Ammon's horn (tissue), 1 donor: ENCODE results near the gene GNB1L.

ENCODE experiments used
- DNase-seq: peaks from one replicate; pipeline ENCODE4 v3.0.0-alpha.2; 2016; ENCODE audit warnings: low spot score

Gene GNB1L

DNA sequence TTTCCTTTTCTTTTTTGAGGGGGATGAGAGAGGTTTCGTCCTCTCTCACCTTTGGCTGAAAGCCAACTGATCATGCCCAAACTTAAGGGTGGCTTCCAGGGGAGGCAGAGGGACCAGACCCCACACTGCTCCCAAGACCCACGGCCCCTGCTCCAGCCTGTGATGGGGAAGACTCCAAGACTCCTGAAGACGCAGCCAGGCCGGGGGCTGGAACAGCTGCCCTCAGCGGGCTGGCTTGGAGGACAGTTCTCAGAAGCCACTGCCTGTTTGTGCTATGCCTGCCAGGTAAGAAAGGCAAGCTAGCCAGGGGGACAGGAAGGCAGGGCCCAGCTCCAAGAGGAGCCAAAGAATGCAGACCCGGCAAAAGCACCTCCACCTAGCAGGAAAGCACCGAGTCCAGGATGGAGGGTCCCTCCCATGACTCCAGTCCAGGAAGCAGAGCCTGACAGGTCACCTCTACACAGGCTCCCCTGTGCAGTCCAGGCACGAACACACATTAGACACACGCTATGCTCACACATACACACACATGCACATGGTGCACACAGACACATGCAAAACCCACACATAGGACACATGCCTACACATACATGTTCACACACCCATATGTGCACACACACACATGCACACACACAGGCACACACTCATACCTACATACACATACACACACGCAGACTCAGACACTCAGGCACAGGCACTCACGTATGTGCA lies 31.3 kb downstream of the GNB1L start:
- no peak for DNase-seq

DNA sequence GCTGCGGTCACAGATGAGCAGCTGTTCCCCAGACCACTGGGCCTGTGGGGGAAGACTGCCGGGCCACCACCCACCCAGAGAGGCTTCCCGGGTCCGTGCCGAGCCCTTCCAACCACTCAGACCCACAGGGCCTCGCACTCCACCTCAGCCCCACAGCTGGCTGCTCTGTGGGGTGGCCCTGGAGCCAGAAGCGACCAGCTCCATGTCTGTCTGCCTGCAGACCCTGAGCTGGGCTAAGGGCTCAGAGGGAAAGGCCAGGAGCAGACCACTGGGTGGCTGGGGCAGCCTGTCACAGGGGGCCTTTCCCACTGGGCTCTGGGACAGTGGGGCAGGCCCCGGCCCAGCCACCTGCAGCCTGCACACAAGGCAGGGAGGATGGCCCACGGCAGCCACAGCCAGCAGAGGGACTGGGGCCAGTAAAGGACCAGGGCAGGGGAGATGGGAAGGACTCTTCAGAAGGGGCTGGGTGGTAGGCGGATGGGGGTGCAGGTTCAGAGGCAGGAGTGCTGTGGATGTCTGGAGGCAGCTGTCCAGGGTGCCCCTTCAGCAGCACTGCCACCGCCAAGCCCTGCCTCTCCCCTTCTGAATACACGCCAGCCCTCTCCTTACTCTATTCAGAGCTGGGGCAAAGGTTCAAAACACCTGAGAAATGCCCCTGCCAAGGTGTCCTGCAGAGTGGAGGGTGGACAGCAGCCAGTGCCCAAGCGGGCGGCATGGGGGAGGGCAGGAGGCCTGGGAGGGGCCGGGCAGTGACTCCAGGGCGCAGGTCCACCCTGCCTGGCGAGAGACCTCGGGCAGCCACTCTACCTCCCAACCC lies 32.2 kb downstream of the GNB1L start:
- DNase-seq = no peak

GRCh38 chr22:19821523-19822300 lies 33.0 kb downstream of the GNB1L start:
- DNase-seq = no peak

- no peak for DNase-seq
Observed at GRCh38 chr22:19820880-19821522, 33.7 kb downstream of the GNB1L start.

DNA sequence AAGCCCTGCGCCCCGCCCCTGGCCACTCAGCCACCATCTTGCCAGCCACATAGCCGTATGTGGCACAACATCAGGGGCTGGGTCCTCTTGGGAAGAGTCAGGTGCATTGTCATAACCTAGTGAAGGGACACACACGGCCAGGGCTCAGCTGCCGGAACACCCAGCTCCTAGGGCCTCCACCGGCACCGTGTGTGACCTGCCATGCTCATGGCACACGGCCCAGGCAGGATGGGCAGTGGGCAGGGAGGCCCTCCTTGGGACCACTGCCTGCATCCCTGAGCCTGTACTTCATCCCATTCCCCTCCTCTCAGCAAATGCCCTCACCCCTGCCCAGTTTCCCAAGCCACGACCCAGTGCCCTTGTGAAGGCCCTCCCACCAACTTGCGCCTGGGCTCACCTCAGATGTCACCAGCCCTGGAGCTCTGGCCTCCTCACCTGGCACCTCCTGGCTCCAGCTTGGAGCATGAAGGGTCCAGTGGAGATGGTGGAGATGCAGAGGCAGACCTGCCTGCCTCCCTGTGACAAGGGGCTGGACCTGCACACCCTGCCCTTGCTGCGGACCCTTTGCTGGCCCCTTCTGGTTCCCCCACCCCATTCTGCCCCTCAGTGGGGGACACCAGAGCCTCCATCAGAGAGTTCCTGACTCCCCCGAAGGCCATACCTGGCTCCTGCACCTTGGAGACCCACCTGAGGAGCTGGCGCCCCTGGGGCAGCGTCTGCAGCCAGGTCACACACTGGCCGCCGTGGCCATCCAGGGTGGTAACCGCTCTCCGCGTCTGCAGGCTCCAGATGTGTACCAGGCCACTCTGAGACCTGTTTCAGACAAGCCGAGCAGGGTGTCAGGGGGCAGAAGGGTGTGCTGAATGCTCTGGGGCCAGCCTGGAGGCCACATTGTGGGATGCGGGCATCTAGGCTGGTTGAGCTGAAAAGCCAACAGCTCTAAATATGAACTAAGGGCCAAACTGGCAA lies 34.5 kb downstream of the GNB1L start:
- no peak for DNase-seq

DNA sequence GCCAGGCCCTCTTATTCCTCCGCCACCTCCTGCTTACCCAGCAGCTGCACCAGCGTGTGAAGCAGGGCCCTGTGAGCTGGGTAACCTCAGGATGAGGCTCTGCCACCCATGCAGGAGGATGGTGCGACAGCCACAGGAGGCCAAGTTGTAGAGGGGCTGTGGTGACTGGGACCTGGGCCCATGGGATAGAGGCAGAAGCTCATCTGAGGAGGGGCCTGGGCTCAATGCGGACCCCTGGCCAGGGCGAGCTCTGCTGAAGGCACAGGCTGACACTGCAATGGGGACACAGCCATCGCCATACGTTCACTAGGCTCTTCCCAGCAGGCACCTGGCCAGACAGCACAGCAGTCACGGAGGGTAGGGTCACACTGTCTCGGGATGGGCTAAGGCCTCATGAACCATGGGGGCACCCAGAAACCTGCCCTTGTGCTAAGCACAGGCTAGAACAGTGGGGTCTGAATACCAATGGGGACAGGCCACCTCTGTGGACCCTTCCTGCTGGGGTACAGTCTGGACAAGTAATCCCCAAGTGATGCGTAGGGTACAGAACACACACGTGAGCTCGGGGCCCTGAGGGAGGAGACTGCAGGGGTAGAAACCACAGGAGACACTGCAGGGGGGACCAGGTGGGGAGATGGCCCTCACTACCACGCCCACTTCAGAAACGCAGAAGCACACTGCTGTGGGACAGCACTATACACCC lies 35.3 kb downstream of the GNB1L start:
- DNase-seq = no peak

DNA sequence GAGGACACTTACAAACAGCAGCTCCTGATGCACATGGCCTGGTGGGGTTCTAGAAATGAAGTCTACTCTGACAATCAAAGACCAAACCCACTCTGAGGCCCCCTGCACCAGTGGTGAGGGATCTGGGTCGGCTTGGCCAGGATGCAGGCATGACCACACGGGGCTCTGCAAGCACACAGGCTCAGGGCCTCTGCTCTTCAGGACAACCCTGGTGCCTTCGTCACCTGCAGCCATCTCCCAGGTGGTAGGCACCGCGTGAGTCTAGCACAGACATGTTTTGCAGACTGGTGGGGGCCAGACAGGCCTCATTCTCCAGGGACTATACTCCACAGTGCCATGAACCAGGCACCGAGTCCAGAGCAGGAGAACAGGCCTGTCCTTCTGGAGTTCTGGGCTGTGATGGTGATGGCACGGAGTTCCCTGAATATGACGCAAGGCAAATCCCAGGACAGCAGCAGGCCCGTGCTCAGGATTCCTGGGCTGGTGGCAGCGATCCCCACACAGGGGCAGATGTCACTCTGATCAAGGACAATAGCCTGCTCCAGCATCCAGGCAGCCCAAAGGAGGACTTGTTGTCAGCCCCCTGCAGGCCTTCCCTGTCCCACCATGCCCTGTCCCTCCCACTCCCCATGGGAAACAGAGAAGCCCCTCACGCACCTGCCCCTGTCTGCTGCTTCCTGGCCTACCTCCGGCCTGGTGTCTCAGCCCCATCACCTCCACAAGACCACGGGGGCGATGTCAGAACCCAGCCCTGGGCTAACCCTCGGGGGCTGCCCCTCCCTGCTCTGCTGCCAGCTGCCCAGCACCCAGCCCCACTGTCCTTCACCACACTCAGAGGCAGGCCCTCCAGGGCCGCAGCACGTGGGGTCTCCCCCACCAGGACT lies 36.1 kb downstream of the GNB1L start:
- no peak for DNase-seq

- no peak for DNase-seq
Observed at GRCh38 chr22:19816372-19817119, 38.1 kb downstream of the GNB1L start.

DNA sequence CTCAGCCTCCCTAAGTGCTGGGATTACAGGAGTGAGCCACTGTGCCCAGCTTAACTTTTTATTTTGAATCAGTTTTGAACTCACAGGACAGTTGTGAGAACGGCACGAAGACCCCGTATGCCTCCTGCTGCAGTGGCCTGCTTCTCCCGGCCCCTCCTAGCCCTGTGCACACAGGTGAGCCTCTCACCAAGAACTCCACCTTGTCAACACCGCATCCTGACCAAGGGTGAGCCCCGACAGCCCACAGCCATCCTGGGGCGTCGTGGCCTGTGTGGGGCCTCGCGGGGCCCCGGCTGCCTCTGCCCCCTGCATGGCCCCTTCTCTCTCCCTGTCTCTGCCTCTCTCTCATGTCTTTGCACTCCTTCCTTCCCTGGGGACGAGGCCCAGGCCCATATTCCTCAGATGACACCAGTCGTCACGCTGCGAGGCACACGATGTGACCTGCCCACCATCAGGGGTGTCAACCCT lies 38.8 kb downstream of the GNB1L start:
- DNase-seq = no peak

DNA sequence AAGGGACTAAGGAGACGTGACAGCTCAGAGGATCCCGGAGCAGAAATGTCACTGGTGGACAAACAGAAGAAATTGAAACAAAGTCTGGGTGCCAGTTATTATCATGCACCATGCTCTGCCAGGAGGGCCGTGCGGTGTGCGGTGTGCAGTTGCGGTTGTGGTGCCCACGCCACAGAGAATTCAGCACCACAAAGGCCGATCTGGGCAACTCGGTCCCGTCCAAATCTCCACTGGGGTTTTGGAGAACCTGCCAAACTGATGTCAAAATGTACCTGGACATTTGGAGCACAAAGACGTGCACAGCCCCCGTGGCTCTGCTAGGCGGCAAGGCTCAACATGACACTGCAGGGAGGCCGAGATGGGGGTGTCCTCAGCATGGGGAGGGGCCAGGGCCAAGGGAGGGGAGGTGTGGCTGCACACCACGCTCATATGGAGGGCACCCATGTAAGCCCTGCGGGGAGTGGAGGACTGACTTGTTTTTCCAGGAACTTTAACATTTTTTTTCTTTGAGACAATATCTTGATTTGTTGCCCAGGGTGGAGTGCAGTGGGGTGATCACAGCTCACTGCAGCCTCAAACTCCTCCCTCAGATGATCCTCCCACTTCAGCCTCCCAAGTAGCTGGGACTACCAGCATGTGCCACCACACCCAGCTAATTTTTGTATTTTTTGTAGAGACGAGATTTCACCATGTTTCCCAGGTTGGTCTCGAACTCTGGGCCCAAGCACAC lies 39.4 kb downstream of the GNB1L start:
- no peak for DNase-seq

DNA sequence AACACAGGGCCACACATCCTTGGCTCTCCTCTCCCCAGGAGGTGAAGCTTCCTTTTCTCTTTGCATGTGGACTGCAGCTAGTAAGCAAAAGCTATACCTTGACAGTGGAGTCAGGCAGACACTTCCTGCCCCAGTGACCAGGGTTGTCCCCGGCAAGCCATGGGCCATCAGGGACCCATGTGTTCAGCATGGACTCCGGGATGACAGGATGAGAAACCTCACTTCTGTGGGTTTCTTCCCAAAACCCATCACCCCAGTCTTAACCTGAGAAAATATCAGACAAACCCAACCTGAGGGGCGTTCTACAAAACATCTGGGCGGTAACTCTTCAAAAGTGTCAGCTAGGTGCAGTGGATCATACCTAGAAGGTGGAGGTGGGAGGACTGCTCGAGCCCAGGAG lies 40.2 kb downstream of the GNB1L start:
- no peak for DNase-seq

DNA sequence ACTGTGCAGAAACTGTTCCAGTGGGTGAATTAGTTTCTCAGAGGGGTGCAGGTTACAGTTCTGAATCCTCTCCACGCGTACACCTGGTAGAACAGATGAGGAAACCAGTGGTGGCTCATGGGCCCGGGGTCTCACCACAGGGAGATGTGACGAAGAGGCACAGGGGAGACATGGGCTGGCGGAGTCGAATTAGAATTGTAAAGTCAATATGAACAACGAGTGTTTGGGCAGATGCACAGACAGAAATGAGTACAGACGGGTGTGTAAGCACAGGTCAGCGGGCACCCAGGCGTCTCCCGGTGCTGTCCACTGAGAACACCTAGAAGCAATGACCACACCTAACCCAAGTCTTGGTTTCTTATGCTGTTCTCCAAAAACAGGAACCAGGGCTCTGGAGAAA lies 41.8 kb downstream of the GNB1L start:
- DNase-seq = no peak

DNA sequence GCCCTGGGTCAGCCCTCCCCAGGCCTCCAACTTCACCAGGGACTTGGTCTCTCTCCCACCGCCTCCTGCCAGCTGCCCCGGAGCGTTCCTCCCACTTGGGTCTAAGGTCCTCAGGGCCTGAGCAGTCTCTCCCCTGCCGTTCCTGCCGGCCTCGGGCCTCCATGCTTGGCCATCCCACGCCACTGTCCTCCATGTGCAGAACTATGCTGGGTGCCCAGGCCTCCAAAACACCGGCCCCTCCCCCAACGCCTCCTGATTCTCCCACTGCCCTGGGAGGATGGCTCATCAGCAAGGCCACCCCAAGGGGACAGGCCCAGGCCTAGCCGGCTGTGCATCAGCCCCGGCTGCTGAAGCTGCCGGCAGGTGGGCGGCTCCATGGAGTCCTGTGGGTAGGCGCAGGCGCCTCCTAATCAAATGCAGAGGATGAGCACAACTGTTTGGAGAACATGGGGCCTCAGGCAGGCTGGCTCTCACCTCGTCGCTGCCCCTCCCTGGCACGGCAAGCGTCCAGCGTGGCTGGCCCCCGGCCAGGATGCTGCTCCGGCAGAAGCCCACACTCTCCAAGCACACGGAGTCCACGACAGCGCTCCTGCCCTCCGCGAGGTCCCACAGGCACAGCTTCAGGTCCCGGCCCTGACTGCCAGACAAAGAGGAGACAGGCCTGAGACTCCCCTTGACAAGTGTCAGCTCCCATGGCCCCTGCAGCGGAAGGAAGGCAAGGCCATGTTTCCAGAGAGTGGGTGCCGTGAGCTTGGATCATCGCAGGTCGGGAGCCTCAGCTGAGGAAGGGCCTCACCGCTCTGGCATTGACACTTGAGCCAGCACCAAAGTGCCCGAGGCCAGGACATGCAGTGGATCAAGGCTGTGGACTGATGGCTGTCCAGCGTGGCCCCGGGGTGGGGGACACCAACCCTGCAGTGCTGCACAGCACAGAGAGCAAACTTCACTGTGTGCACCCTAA lies 42.6 kb downstream of the GNB1L start:
- DNase-seq = no peak

DNA sequence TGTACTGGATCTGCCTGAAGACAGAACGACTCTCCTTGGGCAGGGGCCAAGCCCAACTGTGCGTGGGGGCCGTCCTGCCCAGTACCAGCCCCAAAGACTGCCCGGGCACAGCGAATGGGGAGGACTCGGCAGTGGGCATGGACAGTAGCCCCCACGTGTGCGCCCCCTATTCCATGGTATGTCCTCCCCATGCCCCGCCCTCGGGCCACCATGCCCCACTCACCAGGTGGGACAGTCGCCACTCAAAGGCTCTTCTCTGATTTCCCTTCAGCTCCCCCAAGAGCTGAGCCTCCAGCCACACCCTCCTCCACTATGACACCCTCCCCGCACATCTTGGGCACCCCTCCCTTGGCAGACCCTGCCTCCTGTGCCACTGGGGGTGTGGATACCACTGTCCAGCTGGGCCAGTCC lies 43.5 kb downstream of the GNB1L start:
- DNase-seq = no peak

DNA sequence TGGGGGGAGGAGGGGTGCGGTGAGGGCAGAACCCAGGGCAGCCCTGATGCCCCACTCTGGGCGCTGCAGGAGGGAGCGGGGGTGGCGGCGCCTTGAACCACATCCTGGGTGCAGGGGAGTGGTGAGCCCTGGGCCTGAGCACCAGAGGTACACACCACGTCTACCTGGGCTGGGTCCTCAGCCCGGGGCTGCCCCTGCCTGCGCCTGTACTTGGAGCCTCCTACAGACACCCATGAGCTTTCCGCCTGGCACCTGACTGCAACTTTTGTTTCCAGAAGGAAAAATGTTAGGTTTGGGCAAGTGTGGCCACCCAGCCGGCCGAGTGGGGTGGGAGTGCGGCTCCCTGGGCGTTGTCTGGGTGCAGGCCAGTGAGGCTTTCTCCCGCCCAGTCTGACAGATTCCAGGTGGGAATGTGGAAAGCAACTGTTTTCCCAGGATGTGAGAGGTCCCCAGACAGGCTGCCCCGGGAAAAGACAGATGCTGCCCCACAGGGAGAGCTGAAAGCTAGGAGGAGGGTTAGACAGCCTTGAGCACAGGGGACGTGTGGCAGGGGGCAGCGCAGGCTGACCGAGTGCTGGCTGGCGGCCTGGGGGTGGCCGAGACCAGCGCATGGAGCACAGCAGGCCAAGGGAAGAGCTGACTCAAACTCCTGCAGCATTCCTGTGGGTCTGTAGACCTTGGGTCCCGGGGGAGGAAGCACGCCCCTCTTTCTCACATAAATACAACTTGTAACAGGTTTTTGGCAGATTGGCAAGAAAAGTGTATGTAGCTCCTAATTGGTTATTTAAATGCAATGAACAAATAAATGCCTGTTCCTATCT lies 44.1 kb downstream of the GNB1L start:
- no peak for DNase-seq

- DNase-seq = no peak
Observed at GRCh38 chr22:19809741-19810140, 44.9 kb downstream of the GNB1L start.
